H9 (cell line): ENCODE results near the gene KLHL21. TPM values are rescaled to one million over a fixed set of nuclear protein-coding genes. Genes with fewer than 3 reads are reported as not detected.

Experiments used
- DNase-seq: peaks from one replicate; pipeline ENCODE4 v3.0.0-alpha.2; 2017
- H2AFZ ChIP-seq: one replicate; pipeline ENCODE4 v1.6.1; 2013; ENCODE audit warnings: mild to moderate bottlenecking, low read length, control low read depth, moderate library complexity
- H2AK5ac ChIP-seq: 2 replicates; pipeline ENCODE4 v1.6.1; 2013; ENCODE audit warnings: low read length, control low read depth, mixed read lengths; ENCODE audit not compliant: insufficient read length
- H2BK120ac ChIP-seq: one replicate; pipeline ENCODE4 v1.6.1; 2013; ENCODE audit warnings: low read depth, mild to moderate bottlenecking, low read length, control low read depth, inconsistent platforms; ENCODE audit not compliant: poor library complexity, severe bottlenecking
- H2BK12ac ChIP-seq: 2 replicates; pipeline ENCODE4 v1.6.1; 2013; ENCODE audit warnings: low read length, control low read depth, mixed read lengths, low read depth; ENCODE audit not compliant: insufficient read length
- H2BK15ac ChIP-seq: 2 replicates; pipeline ENCODE4 v1.6.1; 2013; ENCODE audit warnings: low read depth, low read length, control low read depth
- H2BK20ac ChIP-seq: one replicate; pipeline ENCODE4 v1.6.1; 2013; ENCODE audit warnings: low read depth, mild to moderate bottlenecking, low read length, control low read depth, inconsistent platforms; ENCODE audit not compliant: poor library complexity, severe bottlenecking
- H2BK5ac ChIP-seq: 2 replicates; pipeline ENCODE4 v1.6.1; 2013; ENCODE audit warnings: low read length, control low read depth, mixed read lengths; ENCODE audit not compliant: insufficient read length
- H3K14ac ChIP-seq: 2 replicates; pipeline ENCODE4 v1.6.1; 2013; ENCODE audit warnings: low read length, control low read depth; ENCODE audit not compliant: insufficient read depth
- H3K18ac ChIP-seq: 2 replicates; pipeline ENCODE4 v1.6.1; 2013; ENCODE audit warnings: low read depth, mild to moderate bottlenecking, mixed read lengths, low read length, control low read depth; ENCODE audit not compliant: insufficient read length
- H3K23ac ChIP-seq: 2 replicates; pipeline ENCODE4 v1.6.1; 2013; ENCODE audit warnings: low read length, control low read depth, mixed read lengths, low read depth; ENCODE audit not compliant: insufficient read length
- H3K23me2 ChIP-seq: 2 replicates; pipeline ENCODE4 v1.6.1; 2013; ENCODE audit warnings: low read depth, mild to moderate bottlenecking, mixed read lengths, low read length, control low read depth; ENCODE audit not compliant: insufficient read length, poor library complexity, severe bottlenecking
- H3K27ac ChIP-seq: 2 replicates; pipeline ENCODE4 v1.5.1; 2013; ENCODE audit warnings: low read length, control low read depth, mixed read lengths, low read depth; ENCODE audit not compliant: insufficient read length
- H3K27me3 ChIP-seq: 2 replicates; pipeline ENCODE4 v1.6.1; 2013; ENCODE audit warnings: low read length, control low read depth, inconsistent platforms; ENCODE audit not compliant: insufficient read depth
- H3K4ac ChIP-seq: 2 replicates; pipeline ENCODE4 v1.6.1; 2013; ENCODE audit warnings: low read depth, mild to moderate bottlenecking, control low read depth, inconsistent platforms, low read length, moderate library complexity
- H3K4me1 ChIP-seq: 2 replicates; pipeline ENCODE4 v1.6.1; 2013; ENCODE audit warnings: low read length, control low read depth, inconsistent platforms; ENCODE audit not compliant: insufficient read depth
- H3K4me2 ChIP-seq: 2 replicates; pipeline ENCODE4 v1.6.1; 2013; ENCODE audit warnings: low read length, control low read depth, mixed read lengths; ENCODE audit not compliant: insufficient read length, insufficient read depth
- H3K56ac ChIP-seq: 2 replicates; pipeline ENCODE4 v1.6.1; 2013; ENCODE audit warnings: low read depth, mild to moderate bottlenecking, mixed read lengths, low read length, control low read depth; ENCODE audit not compliant: insufficient read length
- H3K79me1 ChIP-seq: 2 replicates; pipeline ENCODE4 v1.6.1; 2013; ENCODE audit warnings: low read depth, mild to moderate bottlenecking, moderate library complexity, low read length, control low read depth, inconsistent platforms; ENCODE audit not compliant: insufficient read depth, poor library complexity, severe bottlenecking
- H3K79me2 ChIP-seq: 2 replicates; pipeline ENCODE4 v1.6.1; 2013; ENCODE audit warnings: low read length, control low read depth, inconsistent platforms; ENCODE audit not compliant: insufficient read depth
- H3K9ac ChIP-seq: 2 replicates; pipeline ENCODE4 v1.6.1; 2013; ENCODE audit warnings: low read length, control low read depth, mixed read lengths; ENCODE audit not compliant: insufficient read length; ENCODE audit errors: extremely low read depth
- H3K9me3 ChIP-seq: one replicate; pipeline ENCODE4 v1.6.1; 2013; ENCODE audit warnings: low read depth, low read length, inconsistent platforms; ENCODE audit not compliant: control insufficient read depth
- H3T11ph ChIP-seq: one replicate; pipeline ENCODE4 v1.6.1; 2013; ENCODE audit warnings: mild to moderate bottlenecking, low read length, control low read depth, inconsistent platforms
- H4K20me1 ChIP-seq: one replicate; pipeline ENCODE4 v1.6.1; 2013; ENCODE audit not compliant: control insufficient read depth, insufficient read length, insufficient read depth
- H4K5ac ChIP-seq: 2 replicates; pipeline ENCODE4 v1.6.1; 2013; ENCODE audit warnings: low read depth, mild to moderate bottlenecking, mixed read lengths, low read length, control low read depth; ENCODE audit not compliant: insufficient read length
- H4K8ac ChIP-seq: replicated peaks from 2 replicates; pipeline ENCODE4 v1.6.1; 2013; ENCODE audit warnings: low read length, control low read depth, mixed read lengths, low read depth; ENCODE audit not compliant: insufficient read length
- H4K91ac ChIP-seq: 2 replicates; pipeline ENCODE4 v1.6.1; 2013; ENCODE audit warnings: low read depth, mild to moderate bottlenecking, moderate library complexity, mixed read lengths, low read length, control low read depth; ENCODE audit not compliant: insufficient read length
- H3K27ac Mint-ChIP-seq, 3 experiments: 2 replicates in 2 of 3; 3 replicates in 1 of 3; pipeline ENCODE4 v1.8.0; 2020 to 2021; ENCODE audit warnings: mixed read lengths in 3 of 3, mild to moderate bottlenecking in 1 of 3, moderate library complexity in 1 of 3
- H3K27me3 Mint-ChIP-seq: 2 replicates; pipeline ENCODE4 v1.8.0; 2021; ENCODE audit warnings: low read depth, mild to moderate bottlenecking, moderate library complexity, mixed read lengths
- H3K36me3 Mint-ChIP-seq, 3 experiments: 2 replicates in 2 of 3; 3 replicates in 1 of 3; pipeline ENCODE4 v1.8.0; 2020 to 2021; ENCODE audit warnings: low read depth in 3 of 3, mixed read lengths in 3 of 3; ENCODE audit not compliant: insufficient read depth in 1 of 3
- H3K4me1 Mint-ChIP-seq, 2 experiments: 2 replicates each; pipeline ENCODE4 v1.8.0; 2020; ENCODE audit warnings: mixed read lengths in 2 of 2
- H3K4me3 Mint-ChIP-seq, 2 experiments: 2 replicates in 1 of 2; 3 replicates in 1 of 2; pipeline ENCODE4 v1.8.0; 2020 to 2021; ENCODE audit warnings: mild to moderate bottlenecking in 2 of 2, mixed read lengths in 2 of 2, moderate library complexity in 1 of 2
- H3K9me3 Mint-ChIP-seq, 2 experiments: 2 replicates in 1 of 2; 3 replicates in 1 of 2; pipeline ENCODE4 v1.8.0; 2020; ENCODE audit warnings: mild to moderate bottlenecking in 2 of 2, mixed read lengths in 2 of 2, moderate library complexity in 1 of 2
- CTCF ChIP-seq: fragments of 200-600 bp; sonication (generic); conservative IDR thresholded peaks from 3 replicates; pipeline ENCODE4 v1.8.0; 2021; ENCODE audit warnings: antibody characterized with exemption, mild to moderate bottlenecking
- WGBS: extraction: QIAGEN DNeasy Blood & Tissue Kit; methylation state at CpG from one replicate; pipeline ENCODE4 v1.1.7; 2013; ENCODE audit warnings: missing lambda C conversion rate, low lambda C conversion rate, mixed read lengths; ENCODE audit not compliant: insufficient read length; ENCODE audit errors: extremely low coverage; 5-methylcytosine and 5-hydroxymethylcytosine counted together
- total RNA-seq: library from RNA; stranded (reverse); gene quantifications from 2 replicates; pipeline ENCODE4 v1.2.1, GENCODE V29; 2021

KLHL21 gene
- total RNA-seq, 1 experiment from 2014 or later: 31.9 TPM

GRCh38 chr1:6579374-6580118 is 23.1 kb downstream of the KLHL21 start, which contains the start of gene ZBTB48:
Gene ZBTB48, plus strand, starts transcription at chr1:6579994. Its CDS starts 616 bp downstream, at chr1:6580610.
- H4K5ac ChIP-seq: no peak within 1 kb of the TSS
- H3T11ph ChIP-seq: no peak within 1 kb of the TSS
- Mint-ChIP-seq H3K27ac (peak within 1 kb of the TSS; percentile 82 to 96 (median 94); a peak in 5 of 7 replicates), H3K4me3 (peak within 1 kb of the TSS; percentile 92 to 95), H3K9me3 (no peaks in the 10 kb centered on the region; a peak in 1 of 5 replicates), H3K36me3 (peaks cover 0 to 12% (median 2%) of the 10 kb centered on the region in 3 experiments; a peak in 4 of 7 replicates), H3K4me1 (peaks cover 15 to 17% of the 10 kb centered on the region in 2 experiments), H3K27me3 (peaks cover 11% of the 10 kb centered on the region)
- H2BK15ac ChIP-seq: no peak within 1 kb of the TSS
- H2BK20ac ChIP-seq: no peak within 1 kb of the TSS
- peak within 1 kb of the TSS; percentile 60 for H3K4me2 ChIP-seq
- H4K8ac ChIP-seq: no peak within 1 kb of the TSS
- no peaks in the 10 kb centered on the region for H3K79me2 ChIP-seq
- H2BK120ac ChIP-seq: no peak within 1 kb of the TSS
- H3K4ac ChIP-seq: no peak within 1 kb of the TSS
- H3K27ac ChIP-seq: no peak within 1 kb of the TSS
- H2AFZ ChIP-seq: no peak within 1 kb of the TSS
- no peak within 1 kb of the TSS for H3K23ac ChIP-seq
- H2AK5ac ChIP-seq: no peak within 1 kb of the TSS
- WGBS: no CpG with 5 or more reads among the region's 58 CpGs
- H3K79me1 ChIP-seq: peaks cover 4% of the 10 kb centered on the region
- H3K56ac ChIP-seq: no peak within 1 kb of the TSS
- H2BK5ac ChIP-seq: no peak within 1 kb of the TSS
- DNase-seq: peak; percentile 98
- peaks cover 7% of the 10 kb centered on the region for H3K23me2 ChIP-seq
- no peak for TF ChIP-seq CTCF
- H3K18ac ChIP-seq: peak within 1 kb of the TSS; percentile 78
- no peaks in the 10 kb centered on the region for H4K20me1 ChIP-seq
- peak within 1 kb of the TSS; percentile 25 for H3K9ac ChIP-seq
- no peak within 1 kb of the TSS for H2BK12ac ChIP-seq
- H3K4me1 ChIP-seq: no peaks in the 10 kb centered on the region; the same call in 1 of the 2 replicates
- no peak within 1 kb of the TSS for H4K91ac ChIP-seq
- no peaks in the 10 kb centered on the region for H3K27me3 ChIP-seq
- no peaks in the 10 kb centered on the region for H3K9me3 ChIP-seq
- H3K14ac ChIP-seq: peak within 1 kb of the TSS; percentile 79
